Astrocyte of the spinal cord (primary cell): ENCODE measurements around the gene MLPH.

Source experiments
- DNase-seq: peaks from one replicate; pipeline ENCODE4 v3.0.0; 2011; ENCODE audit warnings: low read depth, low spot score
- H3K4me3 ChIP-seq: 2 replicates; pipeline ENCODE4 v1.5.1; 2011; ENCODE audit warnings: low read depth, mild to moderate bottlenecking, low read length, moderate library complexity
- in situ Hi-C: cut with HindIII; loops from 2 replicates; pipeline ENCODE4 v1.10.0; 2017; ENCODE audit warnings: low sequenced_read_pairs
- TF ChIP-seq, protein P1 (sequence below): IDR thresholded peaks from 2 replicates; pipeline ENCODE4 v1.5.1; 2012; ENCODE audit warnings: low read depth, mild to moderate bottlenecking, low read length, inconsistent platforms

Gene MLPH

DNA sequence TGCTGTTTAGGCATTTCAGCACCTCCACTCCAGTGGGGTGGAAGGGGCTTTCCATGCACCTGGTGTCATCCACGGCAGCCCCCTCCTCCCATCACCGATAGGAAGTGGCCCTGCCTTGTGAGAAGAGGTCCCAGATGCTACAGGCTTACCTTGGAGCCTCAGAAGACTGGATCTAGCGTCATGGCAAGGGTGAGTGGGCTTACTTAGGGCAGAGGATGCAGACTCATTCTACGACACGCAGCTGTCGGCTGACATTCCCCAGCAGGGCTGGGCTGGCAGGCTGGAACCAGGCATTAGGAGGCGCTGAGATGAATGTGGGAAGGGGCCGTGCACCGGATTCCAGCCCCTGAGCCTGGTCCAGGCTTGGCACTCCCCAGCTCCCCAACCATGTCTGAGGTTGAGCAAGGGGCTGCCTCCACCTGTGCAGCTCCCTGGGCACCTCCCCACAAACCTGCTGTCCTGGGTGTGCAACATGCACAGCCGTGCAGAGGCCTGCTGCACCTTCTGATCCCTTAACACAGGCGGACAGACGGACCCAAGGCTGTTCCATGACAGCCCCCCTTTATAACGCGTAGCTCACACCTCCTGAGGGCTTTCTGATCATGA lies 77.6 kb downstream of the MLPH start:
- TF ChIP-seq, protein P1, sequence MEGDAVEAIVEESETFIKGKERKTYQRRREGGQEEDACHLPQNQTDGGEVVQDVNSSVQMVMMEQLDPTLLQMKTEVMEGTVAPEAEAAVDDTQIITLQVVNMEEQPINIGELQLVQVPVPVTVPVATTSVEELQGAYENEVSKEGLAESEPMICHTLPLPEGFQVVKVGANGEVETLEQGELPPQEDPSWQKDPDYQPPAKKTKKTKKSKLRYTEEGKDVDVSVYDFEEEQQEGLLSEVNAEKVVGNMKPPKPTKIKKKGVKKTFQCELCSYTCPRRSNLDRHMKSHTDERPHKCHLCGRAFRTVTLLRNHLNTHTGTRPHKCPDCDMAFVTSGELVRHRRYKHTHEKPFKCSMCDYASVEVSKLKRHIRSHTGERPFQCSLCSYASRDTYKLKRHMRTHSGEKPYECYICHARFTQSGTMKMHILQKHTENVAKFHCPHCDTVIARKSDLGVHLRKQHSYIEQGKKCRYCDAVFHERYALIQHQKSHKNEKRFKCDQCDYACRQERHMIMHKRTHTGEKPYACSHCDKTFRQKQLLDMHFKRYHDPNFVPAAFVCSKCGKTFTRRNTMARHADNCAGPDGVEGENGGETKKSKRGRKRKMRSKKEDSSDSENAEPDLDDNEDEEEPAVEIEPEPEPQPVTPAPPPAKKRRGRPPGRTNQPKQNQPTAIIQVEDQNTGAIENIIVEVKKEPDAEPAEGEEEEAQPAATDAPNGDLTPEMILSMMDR, result no peak
- in situ Hi-C loops, result no loop called here
- DNase-seq, result no peak
- no peak overlapping the region for H3K4me3 ChIP-seq

- TF ChIP-seq, protein P1, result no peak
- DNase-seq, result no peak
- H3K4me3 ChIP-seq, result no peak overlapping the region
- in situ Hi-C loops, result no loop called here
These were observed 78.9 kb downstream of the MLPH start for GRCh38 chr2:237565974-237566373.

DNA sequence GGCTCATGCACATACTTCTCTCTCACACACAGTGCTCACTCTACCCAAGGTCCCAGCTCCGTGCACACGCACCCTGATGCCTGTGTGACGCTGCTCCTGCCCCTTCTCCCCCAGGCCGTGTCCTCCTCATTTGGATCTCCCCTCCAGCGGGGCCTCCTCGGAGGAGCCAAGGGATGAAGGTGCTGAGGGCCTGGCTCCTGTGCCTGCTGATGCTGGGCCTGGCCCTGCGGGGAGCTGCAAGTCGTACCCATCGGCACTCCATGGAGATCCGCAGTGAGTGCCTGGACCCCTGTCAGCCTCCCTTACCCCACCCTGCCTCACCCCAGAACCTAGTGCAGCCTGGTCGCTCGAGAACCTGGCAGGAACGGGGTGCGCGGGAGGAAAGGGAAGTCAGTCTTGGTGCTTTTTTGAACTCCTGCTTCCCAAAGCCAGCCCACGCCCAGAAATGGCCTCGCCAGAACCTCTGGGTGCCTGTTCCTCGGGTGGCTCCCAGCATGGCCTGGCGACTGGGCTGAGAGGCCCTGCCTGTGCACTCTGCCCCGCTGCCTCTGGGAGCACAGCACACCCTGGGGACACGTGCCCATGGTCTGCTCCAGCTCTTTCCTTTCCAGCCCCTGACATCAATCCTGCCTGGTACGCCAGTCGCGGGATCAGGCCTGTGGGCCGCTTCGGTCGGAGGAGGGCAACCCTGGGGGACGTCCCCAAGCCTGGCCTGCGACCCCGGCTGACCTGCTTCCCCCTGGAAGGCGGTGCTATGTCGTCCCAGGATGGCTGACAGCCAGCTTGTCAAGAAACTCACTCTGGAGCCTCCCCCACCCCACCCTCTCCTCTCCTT lies 79.6 kb downstream of the MLPH start, which contains the start of gene PRLH:
Gene PRLH (plus strand): TSS at position 174 of the 835 bp plus-strand sequence. CDS start 0 bp downstream, at position 174.
- TF ChIP-seq, protein P1, result no peak
- in situ Hi-C loops, result no loop called here
- H3K4me3 ChIP-seq, result no peak within 1 kb of the TSS

DNA sequence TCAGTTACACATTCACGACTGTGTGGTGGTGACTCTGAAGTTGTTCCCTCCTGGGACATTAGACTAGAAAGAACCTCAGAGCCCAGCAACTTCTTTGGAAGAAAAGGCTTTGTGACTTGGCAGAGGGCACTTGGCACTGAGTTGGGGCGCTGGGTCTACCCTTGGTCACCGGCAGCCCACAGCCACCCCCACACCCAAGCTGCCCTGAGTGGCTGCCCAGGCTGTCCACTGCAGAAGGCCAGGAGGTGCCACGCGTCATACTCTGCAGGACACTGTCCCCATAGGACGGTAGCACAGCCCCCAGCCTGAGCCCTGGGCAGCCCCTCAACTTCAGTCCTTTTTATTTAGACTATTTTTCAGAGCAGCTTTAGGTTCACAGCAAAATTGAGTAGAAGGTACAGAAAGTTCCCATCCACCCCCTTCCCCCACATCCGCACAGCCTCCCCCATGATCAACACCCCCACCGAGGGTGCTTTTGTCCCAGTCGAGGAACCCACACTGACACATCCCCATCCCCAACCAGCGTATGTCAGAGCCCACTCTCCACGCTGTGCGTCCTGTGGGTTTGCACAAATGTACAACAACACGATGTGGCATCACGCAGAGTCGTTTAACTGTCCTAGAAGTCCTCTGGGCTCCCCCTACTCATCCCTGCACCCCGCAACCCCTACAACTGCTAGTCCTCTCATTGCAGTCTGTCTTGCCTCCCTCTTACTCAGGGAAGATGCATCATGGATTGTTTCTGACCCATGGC lies 80.4 kb downstream of the MLPH start:
- H3K4me3 ChIP-seq, result no peak overlapping the region
- TF ChIP-seq, protein P1, result no peak
- DNase-seq, result no peak
- in situ Hi-C loops, result no loop called here

More for the DNA sequence above, 79.6 kb downstream of the MLPH start, which contains the start of gene PRLH:
- no peak for DNase-seq

- no peak for DNase-seq
- no peak overlapping the region for H3K4me3 ChIP-seq
- in situ Hi-C loops, result no loop called here
- TF ChIP-seq, protein P1, result no peak
These were observed 81.1 kb downstream of the MLPH start for GRCh38 chr2:237568121-237568660.

- H3K4me3 ChIP-seq, result no peak overlapping the region
- in situ Hi-C loops, result no loop called here
- TF ChIP-seq, protein P1, result no peak
These were observed 82.0 kb downstream of the MLPH start for GRCh38 chr2:237569041-237569440.

More at GRCh38 chr2:237569041-237569440, 82.0 kb downstream of the MLPH start:
- DNase-seq, result no peak
